Measurements from ENCODE around the gene NUDT3.
"Not testable (repeated sequence)": the region's sequence is repeated elsewhere in the genome, so short reads cannot be mapped to it uniquely, and the experiment has no call there.

Gene NUDT3

GRCh38 chr6:34370361-34370760, 22.1 kb downstream of the NUDT3 start:
- DNase-seq (ENCODE audit: low read depth): no peak

- DNase-seq (ENCODE audit: low read depth): no peak
These were observed 23.1 kb downstream of the NUDT3 start for GRCh38 chr6:34369385-34369784.

GRCh38 chr6:34366639-34366921, 25.9 kb downstream of the NUDT3 start:
- no peak for DNase-seq (ENCODE audit: low read depth)

- not testable (repeated sequence) for DNase-seq (ENCODE audit: low read depth)
These were observed 26.5 kb downstream of the NUDT3 start for GRCh38 chr6:34365781-34366638.

GRCh38 chr6:34363681-34364075, 28.8 kb downstream of the NUDT3 start:
- not testable (repeated sequence) for DNase-seq (ENCODE audit: low read depth)

- DNase-seq (ENCODE audit: low read depth): no peak
These were observed 29.4 kb downstream of the NUDT3 start for GRCh38 chr6:34362909-34363680.

GRCh38 chr6:34362176-34362575, 30.3 kb downstream of the NUDT3 start:
- DNase-seq (ENCODE audit: low read depth): no peak

- peak; percentile 40 for DNase-seq (ENCODE audit: low read depth)
These were observed 31.9 kb downstream of the NUDT3 start for GRCh38 chr6:34360556-34360955.

- DNase-seq (ENCODE audit: low read depth): no peak
These were observed 32.9 kb downstream of the NUDT3 start for GRCh38 chr6:34359418-34360158.

GRCh38 chr6:34358389-34358905, 34.0 kb downstream of the NUDT3 start:
- DNase-seq (ENCODE audit: low read depth): peak; percentile 43

- DNase-seq (ENCODE audit: low read depth): no peak
These were observed 34.5 kb downstream of the NUDT3 start for GRCh38 chr6:34357937-34358336.

GRCh38 chr6:34355889-34356288, 36.6 kb downstream of the NUDT3 start:
- DNase-seq (ENCODE audit: low read depth): no peak

- not testable (repeated sequence) for DNase-seq (ENCODE audit: low read depth)
These were observed 38.2 kb downstream of the NUDT3 start for GRCh38 chr6:34354230-34354629.

GRCh38 chr6:34353530-34353929, 38.9 kb downstream of the NUDT3 start:
- DNase-seq (ENCODE audit: low read depth): not testable (repeated sequence)

GRCh38 chr6:34352305-34352937, 40.0 kb downstream of the NUDT3 start:
- no peak for DNase-seq (ENCODE audit: low read depth)

GRCh38 chr6:34350934-34351217, 41.6 kb downstream of the NUDT3 start:
- DNase-seq (ENCODE audit: low read depth): no peak

GRCh38 chr6:34350137-34350933, 42.1 kb downstream of the NUDT3 start:
- no peak for DNase-seq (ENCODE audit: low read depth)

GRCh38 chr6:34349211-34349610, 43.3 kb downstream of the NUDT3 start:
- DNase-seq (ENCODE audit: low read depth): no peak

GRCh38 chr6:34347303-34347702, 45.2 kb downstream of the NUDT3 start:
- DNase-seq (ENCODE audit: low read depth): no peak

- no peak for DNase-seq (ENCODE audit: low read depth)
These were observed 46.0 kb downstream of the NUDT3 start for GRCh38 chr6:34346175-34347119.

Measured in HS-27A (cell line).